ENCODE results near the gene TCEA3. TPM values are rescaled to one million over a fixed set of nuclear protein-coding genes. Genes with fewer than 3 reads are reported as not detected.

Gene TCEA3
- 10 to 100 TPM; 12.6 to 14.7 TPM for total RNA-seq
- polyA plus RNA-seq (ENCODE audit: insufficient read depth, low read depth, low replicate concordance) = 10.8 TPM
- long read RNA-seq, donor 1, transcript TCEA3-203 (11 exons, 1,559 nt) = major isoform, 45 of 53 reads
- long read RNA-seq, donor 1, partial matches to known transcripts = 6 of 53 reads
- long read RNA-seq, donor 1, other reads (novel, unspliced or antisense) = 0 of 53 reads
- long read RNA-seq, donor 2, transcript TCEA3-203 (11 exons, 1,559 nt) = major isoform, 31 of 44 reads
- long read RNA-seq, donor 2, partial matches to known transcripts = 12 of 44 reads
- long read RNA-seq, donor 2, other reads (novel, unspliced or antisense) = 0 of 44 reads

GRCh38 chr1:23424293-23425192 is at the start of gene TCEA3:
Gene TCEA3 (minus strand): TSS chr1:23424748. CDS start chr1:23424633, 115 bp downstream.
- H3K4me3 ChIP-seq = peak within 1 kb of the TSS; percentile 41 to 64
- H3K4me1 ChIP-seq = peaks cover 33% of the 10 kb centered on the region
- H3K27ac ChIP-seq = peak within 1 kb of the TSS; percentile 37 to 60
- TF ChIP-seq, protein P1, sequence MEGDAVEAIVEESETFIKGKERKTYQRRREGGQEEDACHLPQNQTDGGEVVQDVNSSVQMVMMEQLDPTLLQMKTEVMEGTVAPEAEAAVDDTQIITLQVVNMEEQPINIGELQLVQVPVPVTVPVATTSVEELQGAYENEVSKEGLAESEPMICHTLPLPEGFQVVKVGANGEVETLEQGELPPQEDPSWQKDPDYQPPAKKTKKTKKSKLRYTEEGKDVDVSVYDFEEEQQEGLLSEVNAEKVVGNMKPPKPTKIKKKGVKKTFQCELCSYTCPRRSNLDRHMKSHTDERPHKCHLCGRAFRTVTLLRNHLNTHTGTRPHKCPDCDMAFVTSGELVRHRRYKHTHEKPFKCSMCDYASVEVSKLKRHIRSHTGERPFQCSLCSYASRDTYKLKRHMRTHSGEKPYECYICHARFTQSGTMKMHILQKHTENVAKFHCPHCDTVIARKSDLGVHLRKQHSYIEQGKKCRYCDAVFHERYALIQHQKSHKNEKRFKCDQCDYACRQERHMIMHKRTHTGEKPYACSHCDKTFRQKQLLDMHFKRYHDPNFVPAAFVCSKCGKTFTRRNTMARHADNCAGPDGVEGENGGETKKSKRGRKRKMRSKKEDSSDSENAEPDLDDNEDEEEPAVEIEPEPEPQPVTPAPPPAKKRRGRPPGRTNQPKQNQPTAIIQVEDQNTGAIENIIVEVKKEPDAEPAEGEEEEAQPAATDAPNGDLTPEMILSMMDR (IDR thresholded peaks at IDR 0.05) = no peak
- TF ChIP-seq POLR2A (IDR thresholded peaks at IDR 0.05) = no peak
- WGBS, 2 donors = 0 to 2% methylated on average over 26 to 35 of the region's 84 CpGs
- H3K36me3 ChIP-seq (ENCODE audit: low read depth, missing control alignments) = no peaks in the 10 kb centered on the region
- H3K27me3 ChIP-seq = no peaks in the 10 kb centered on the region
- intact Hi-C loops (cut with DNase I; ENCODE audit: low total_unique reads) = no loop called here
- DNase-seq = peak; percentile 55
- no peaks in the 10 kb centered on the region for H3K9me3 ChIP-seq

GRCh38 chr1:23473037-23473800 is 48.7 kb upstream of the TCEA3 start:
- 66 to 83% methylated on average over 3 to 6 of the region's 6 CpGs for WGBS, 2 donors
- intact Hi-C loops (cut with DNase I; ENCODE audit: low total_unique reads) = no loop called here
- no peak for TF ChIP-seq POLR2A (IDR thresholded peaks at IDR 0.05)
- TF ChIP-seq, protein P1 (IDR thresholded peaks at IDR 0.05) = no peak
- peaks cover 7% of the 10 kb centered on the region for H3K4me1 ChIP-seq
- no peak overlapping the region for H3K4me3 ChIP-seq
- no peaks in the 10 kb centered on the region for H3K9me3 ChIP-seq
- no peak for DNase-seq
- no peaks in the 10 kb centered on the region for H3K36me3 ChIP-seq (ENCODE audit: low read depth, missing control alignments)
- H3K27ac ChIP-seq = peak overlapping the region in 1 of 2 donors; percentile 12
- H3K27me3 ChIP-seq = no peaks in the 10 kb centered on the region

GRCh38 chr1:23472351-23473036 is 47.9 kb upstream of the TCEA3 start:
- WGBS, 2 donors = 83 to 84% methylated on average over 5 of the region's 5 CpGs
- no peak for TF ChIP-seq POLR2A (IDR thresholded peaks at IDR 0.05)
- TF ChIP-seq, protein P1 (IDR thresholded peaks at IDR 0.05) = no peak
- DNase-seq = no peak
- Histone ChIP-seq H3K4me1 (peaks cover 7% of the 10 kb centered on the region), H3K27ac (no peak overlapping the region), H3K4me3 (no peak overlapping the region), H3K27me3 (no peaks in the 10 kb centered on the region), H3K9me3 (no peaks in the 10 kb centered on the region), H3K36me3 (ENCODE audit: low read depth, missing control alignments) (no peaks in the 10 kb centered on the region)
- intact Hi-C loops (cut with DNase I; ENCODE audit: low total_unique reads) = no loop called here

- H3K4me1 ChIP-seq = peaks cover 7% of the 10 kb centered on the region
- intact Hi-C loops (cut with DNase I; ENCODE audit: low total_unique reads) = no loop called here
Measured at GRCh38 chr1:23471473-23472075, 47.0 kb upstream of the TCEA3 start.

More at GRCh38 chr1:23471473-23472075, 47.0 kb upstream of the TCEA3 start:
- Histone ChIP-seq H3K4me3 (no peak overlapping the region), H3K27ac (peak overlapping the region in 1 of 2 donors; percentile 39), H3K36me3 (ENCODE audit: low read depth, missing control alignments) (no peaks in the 10 kb centered on the region), H3K9me3 (no peaks in the 10 kb centered on the region), H3K27me3 (no peaks in the 10 kb centered on the region)
- WGBS, 2 donors = 70 to 72% methylated on average over 4 of the region's 4 CpGs
- TF ChIP-seq, protein P1 (IDR thresholded peaks at IDR 0.05) = no peak
- TF ChIP-seq POLR2A (IDR thresholded peaks at IDR 0.05) = no peak
- no peak for DNase-seq

All from testis (tissue), 5 donors.